Measurements from ENCODE around the gene CCIN.

GRCh38 chr9:36166168-36166927 lies 2.8 kb upstream of the CCIN start:
- TF ChIP-seq, protein P1, sequence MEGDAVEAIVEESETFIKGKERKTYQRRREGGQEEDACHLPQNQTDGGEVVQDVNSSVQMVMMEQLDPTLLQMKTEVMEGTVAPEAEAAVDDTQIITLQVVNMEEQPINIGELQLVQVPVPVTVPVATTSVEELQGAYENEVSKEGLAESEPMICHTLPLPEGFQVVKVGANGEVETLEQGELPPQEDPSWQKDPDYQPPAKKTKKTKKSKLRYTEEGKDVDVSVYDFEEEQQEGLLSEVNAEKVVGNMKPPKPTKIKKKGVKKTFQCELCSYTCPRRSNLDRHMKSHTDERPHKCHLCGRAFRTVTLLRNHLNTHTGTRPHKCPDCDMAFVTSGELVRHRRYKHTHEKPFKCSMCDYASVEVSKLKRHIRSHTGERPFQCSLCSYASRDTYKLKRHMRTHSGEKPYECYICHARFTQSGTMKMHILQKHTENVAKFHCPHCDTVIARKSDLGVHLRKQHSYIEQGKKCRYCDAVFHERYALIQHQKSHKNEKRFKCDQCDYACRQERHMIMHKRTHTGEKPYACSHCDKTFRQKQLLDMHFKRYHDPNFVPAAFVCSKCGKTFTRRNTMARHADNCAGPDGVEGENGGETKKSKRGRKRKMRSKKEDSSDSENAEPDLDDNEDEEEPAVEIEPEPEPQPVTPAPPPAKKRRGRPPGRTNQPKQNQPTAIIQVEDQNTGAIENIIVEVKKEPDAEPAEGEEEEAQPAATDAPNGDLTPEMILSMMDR (IDR thresholded peaks at IDR 0.05): peak; percentile 75 to 97
- TF ChIP-seq POLR2A (IDR thresholded peaks at IDR 0.05): no peak

Data from suprapubic skin (tissue), 3 donors.